ENCODE measurements around the gene CEACAM18. TPM values are rescaled to one million over a fixed set of nuclear protein-coding genes. Genes with fewer than 3 reads are reported as not detected.

The CEACAM18 gene
- total and polyA plus RNA-seq, 7 experiments from 2014 or later, result not detected

Other genes with a start within 250 kb of the CEACAM18 start
- not detected for gene SIGLECL1, start 227.5 kb upstream of the CEACAM18 start, total RNA-seq
- gene SIGLECL1, start 227.5 kb upstream of the CEACAM18 start, polyA plus RNA-seq, result not detected
- not detected for gene IGLON5, start 166.9 kb upstream of the CEACAM18 start, total RNA-seq
- not detected for gene IGLON5, start 166.9 kb upstream of the CEACAM18 start, polyA plus RNA-seq
- 1 to 10 TPM in 1 of 5 experiments, under 1 TPM in 3, not detected in 1; 0.13 to 1.1 (median 0.44) TPM for gene VSIG10L, start 136.4 kb upstream of the CEACAM18 start, total RNA-seq
- gene VSIG10L, start 136.4 kb upstream of the CEACAM18 start, polyA plus RNA-seq, result not detected
- 10 to 100 TPM; 31.8 to 90.3 (median 47.1) TPM for gene ETFB, start 112.2 kb upstream of the CEACAM18 start, total RNA-seq
- gene ETFB, start 112.2 kb upstream of the CEACAM18 start, polyA plus RNA-seq, result 10 to 100 TPM; 78.0 to 83.7 TPM
- 10 to 100 TPM in 1 of 5 experiments, 1 to 10 TPM in 1, under 1 TPM in 1, not detected in 2; 0.32 to 13.3 (median 4.4) TPM for gene CLDND2, start 109.5 kb upstream of the CEACAM18 start, total RNA-seq
- gene CLDND2, start 109.5 kb upstream of the CEACAM18 start, polyA plus RNA-seq, result not detected
- gene NKG7, start 105.9 kb upstream of the CEACAM18 start, total RNA-seq, result 100 to 1,000 TPM in 1 of 5 experiments, 10 to 100 TPM in 2, 1 to 10 TPM in 2; 3.9 to 336 (median 62.3) TPM
- 1 to 10 TPM; 8.9 to 9.8 TPM for gene NKG7, start 105.9 kb upstream of the CEACAM18 start, polyA plus RNA-seq
- 1 to 10 TPM in 1 of 5 experiments, not detected in 4; 1.2 TPM for gene LIM2, start 90.6 kb upstream of the CEACAM18 start, total RNA-seq
- gene LIM2, start 90.6 kb upstream of the CEACAM18 start, polyA plus RNA-seq, result not detected
- gene C19orf84, start 87.9 kb upstream of the CEACAM18 start, total RNA-seq, result not detected
- gene C19orf84, start 87.9 kb upstream of the CEACAM18 start, polyA plus RNA-seq, result not detected
- 10 to 100 TPM in 1 of 5 experiments, 1 to 10 TPM in 1, under 1 TPM in 3; 0.16 to 36.5 (median 0.65) TPM for gene SIGLEC10, start 60.9 kb upstream of the CEACAM18 start, total RNA-seq
- gene SIGLEC10, start 60.9 kb upstream of the CEACAM18 start, polyA plus RNA-seq, result under 1 TPM; 0.06 to 0.07 TPM
- gene SIGLEC8, start 20.1 kb upstream of the CEACAM18 start, total RNA-seq, result not detected
- not detected for gene SIGLEC8, start 20.1 kb upstream of the CEACAM18 start, polyA plus RNA-seq
- gene SIGLEC12, start 23.3 kb downstream of the CEACAM18 start, total RNA-seq, result under 1 TPM in 3 of 5 experiments, not detected in 2; 0.21 to 0.29 (median 0.27) TPM
- gene SIGLEC12, start 23.3 kb downstream of the CEACAM18 start, polyA plus RNA-seq, result under 1 TPM in 1 of 2 donors, not detected in 1; 0.09 TPM
- gene SIGLEC6, start 53.1 kb downstream of the CEACAM18 start, total RNA-seq, result 1 to 10 TPM in 1 of 5 experiments, under 1 TPM in 4; 0.46 to 2.5 (median 0.64) TPM
- not detected for gene SIGLEC6, start 53.1 kb downstream of the CEACAM18 start, polyA plus RNA-seq
- 10 to 100 TPM in 3 of 5 experiments, 1 to 10 TPM in 2; 6.8 to 19.1 (median 10.2) TPM for gene ZNF175, start 92.7 kb downstream of the CEACAM18 start, total RNA-seq
- 1 to 10 TPM; 2.6 to 4.8 TPM for gene ZNF175, start 92.7 kb downstream of the CEACAM18 start, polyA plus RNA-seq
- gene SIGLEC5, start 151.9 kb downstream of the CEACAM18 start, total RNA-seq, result 1 to 10 TPM in 1 of 5 experiments, under 1 TPM in 1, not detected in 3; 0.24 to 2.4 TPM
- not detected for gene SIGLEC5, start 151.9 kb downstream of the CEACAM18 start, polyA plus RNA-seq
- 10 to 100 TPM in 1 of 5 experiments, 1 to 10 TPM in 3, not detected in 1; 1.1 to 43.8 (median 1.8) TPM for gene SIGLEC14, start 168.3 kb downstream of the CEACAM18 start, total RNA-seq
- under 1 TPM in 1 of 2 donors, not detected in 1; 0.08 TPM for gene SIGLEC14, start 168.3 kb downstream of the CEACAM18 start, polyA plus RNA-seq
- 10 to 100 TPM in 1 of 5 experiments, 1 to 10 TPM in 4; 7.2 to 11.5 (median 8.0) TPM for gene SPACA6, start 214.8 kb downstream of the CEACAM18 start, total RNA-seq
- 1 to 10 TPM; 2.0 to 4.9 TPM for gene SPACA6, start 214.8 kb downstream of the CEACAM18 start, polyA plus RNA-seq
- gene HAS1, start 245.5 kb downstream of the CEACAM18 start, total RNA-seq, result not detected
- gene HAS1, start 245.5 kb downstream of the CEACAM18 start, polyA plus RNA-seq, result under 1 TPM; 0.11 to 0.90 TPM